ENCODE measurements around the gene TNS1. TPM values are rescaled to one million over a fixed set of nuclear protein-coding genes. Genes with fewer than 3 reads are reported as not detected.

The TNS1 gene
- total RNA-seq, 1 experiment from 2014 or later: 6.2 TPM

DNA sequence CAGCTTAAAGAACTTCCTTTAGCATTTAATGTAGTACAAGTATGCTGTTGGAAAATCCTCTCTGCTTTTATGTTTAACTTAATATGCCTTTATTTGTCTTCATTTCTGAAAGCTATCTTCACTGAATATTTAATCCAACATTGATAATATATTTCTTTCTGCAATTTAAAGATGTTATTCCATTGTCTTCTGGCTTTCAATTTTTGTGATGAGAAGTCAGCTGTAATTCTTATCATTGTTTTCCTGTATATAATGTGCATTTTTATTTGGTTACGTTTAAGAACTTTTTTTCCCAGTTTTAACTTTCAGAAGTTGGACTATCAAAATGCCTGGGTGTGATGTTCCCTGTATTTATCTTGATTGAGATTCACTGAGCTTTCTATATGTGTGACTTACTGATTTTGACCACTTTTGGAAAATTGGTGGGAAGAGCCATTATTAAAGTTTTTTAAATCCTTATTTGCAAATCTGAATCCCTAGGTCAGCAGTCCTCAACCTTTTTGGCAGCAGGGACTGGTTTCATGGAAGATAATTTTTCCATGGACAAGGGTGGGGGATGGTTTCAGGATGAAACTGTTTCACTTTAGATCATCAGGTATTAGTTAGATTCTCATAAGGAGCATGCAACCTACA, 241.0 kb downstream of the TNS1 start:
- Histone ChIP-seq H3K27ac (ENCODE audit: low read depth, low read length) (no peak overlapping the region), H2AFZ (ENCODE audit: low read depth, low read length, poor library complexity, severe bottlenecking) (no peak overlapping the region), H3K4me3 (replicated peaks in 1 of 2; ENCODE audit: low read depth in 1 of 2, low read length in 2 of 2) (no peak overlapping the region), H3K36me3 (ENCODE audit: control insufficient read depth in 1 of 2, insufficient read depth in 2 of 2, low read length in 2 of 2) (no peaks in the 10 kb centered on the region), H4K20me1 (ENCODE audit: insufficient read depth) (no peaks in the 10 kb centered on the region), H3K9me3 (ENCODE audit: control insufficient read depth in 1 of 2, insufficient read depth in 1 of 2, low read depth in 1 of 2, low read length in 2 of 2) (peaks cover 0 to 10% of the 10 kb centered on the region in 2 experiments; a peak in 1 of 4 replicates), H3K9ac (ENCODE audit: low read length) (no peak overlapping the region), H3K27me3 (ENCODE audit: insufficient read depth, low read length) (no peaks in the 10 kb centered on the region), H3K79me2 (ENCODE audit: insufficient read depth, low read length) (no peaks in the 10 kb centered on the region), H3K4me2 (ENCODE audit: low read length) (no peak overlapping the region), H3K4me1 (ENCODE audit: control insufficient read depth in 1 of 2, insufficient read depth in 2 of 2, low read length in 2 of 2) (peaks cover 0 to 2% of the 10 kb centered on the region in 2 experiments; a peak in 1 of 4 replicates), H3K9me2 (ENCODE audit: insufficient read depth) (no peaks in the 10 kb centered on the region)
- ATAC-seq (no peak), DNase-seq (ENCODE audit: low read depth, low spot score) (no peak)
- TF ChIP-seq CBX3 (IDR thresholded peaks at IDR 0.05; ENCODE audit: low read depth) (peak; percentile 58), EGR1 (IDR thresholded peaks at IDR 0.05; ENCODE audit: low read depth) (no peak)
- RAD21 ChIA-PET (ENCODE audit: low non-redundant PET in 1 of 2, low total read pairs in 2 of 2, uncharacterized antibody in 2 of 2, unreplicated experiment in 2 of 2): no interaction called here
- intact Hi-C loops (cut with micrococcal nuclease): no loop called here
- POLR2A ChIA-PET: no interaction called here
- CTCF ChIA-PET: no interaction called here
- no TSS peak for BruUV-seq (replicated peaks)

DNA sequence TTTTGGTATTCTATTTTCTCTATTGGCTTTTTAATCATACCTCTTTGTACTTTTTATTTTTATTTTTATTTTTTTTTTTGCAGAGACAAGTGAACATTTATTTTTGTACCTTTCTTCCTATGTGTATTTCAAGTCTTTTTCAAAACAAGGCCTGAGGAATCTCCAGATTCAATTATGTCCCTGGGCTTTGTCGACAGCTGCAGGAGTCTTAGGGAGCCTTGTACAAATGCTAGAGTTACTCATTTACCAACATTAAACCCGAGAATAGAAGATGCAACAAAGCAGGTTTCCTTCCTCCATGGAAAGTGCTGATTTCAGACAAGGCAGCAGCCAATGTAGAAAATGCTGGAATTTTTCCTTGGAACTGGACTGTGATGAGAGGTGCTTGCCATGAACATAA, 242.8 kb downstream of the TNS1 start:
- RAD21 ChIA-PET (ENCODE audit: low non-redundant PET in 1 of 2, low total read pairs in 2 of 2, uncharacterized antibody in 2 of 2, unreplicated experiment in 2 of 2): no interaction called here
- intact Hi-C loops (cut with micrococcal nuclease): loop anchor here (5.0 kb wide), 1 partner anchor 108 kb away; no protein-coding TSS in a partner anchor
- H3K36me3 ChIP-seq (ENCODE audit: control insufficient read depth in 1 of 2, insufficient read depth in 2 of 2, low read length in 2 of 2): no peaks in the 10 kb centered on the region
- no TSS peak for BruUV-seq (replicated peaks)
- peaks cover 0 to 10% of the 10 kb centered on the region in 2 experiments; a peak in 1 of 4 replicates for H3K9me3 ChIP-seq (ENCODE audit: control insufficient read depth in 1 of 2, insufficient read depth in 1 of 2, low read depth in 1 of 2, low read length in 2 of 2)
- H3K79me2 ChIP-seq (ENCODE audit: insufficient read depth, low read length): no peaks in the 10 kb centered on the region
- H3K9me2 ChIP-seq (ENCODE audit: insufficient read depth): no peaks in the 10 kb centered on the region
- no peaks in the 10 kb centered on the region for H3K27me3 ChIP-seq (ENCODE audit: insufficient read depth, low read length)
- CTCF ChIA-PET: no interaction called here
- H3K4me1 ChIP-seq (ENCODE audit: control insufficient read depth in 1 of 2, insufficient read depth in 2 of 2, low read length in 2 of 2): peaks cover 0 to 9% of the 10 kb centered on the region in 2 experiments; a peak in 1 of 4 replicates
- POLR2A ChIA-PET: no interaction called here
- H2AFZ ChIP-seq (ENCODE audit: low read depth, low read length, poor library complexity, severe bottlenecking): no peak overlapping the region
- no peak overlapping the region for H3K4me2 ChIP-seq (ENCODE audit: low read length)
- no peak overlapping the region for H3K27ac ChIP-seq (ENCODE audit: low read depth, low read length)
- DNase-seq (ENCODE audit: low read depth, low spot score) (no peak), ATAC-seq (no peak)
- no peak overlapping the region for H3K4me3 ChIP-seq (replicated peaks in 1 of 2; ENCODE audit: low read depth in 1 of 2, low read length in 2 of 2)
- no peaks in the 10 kb centered on the region for H4K20me1 ChIP-seq (ENCODE audit: insufficient read depth)
- no peak overlapping the region for H3K9ac ChIP-seq (ENCODE audit: low read length)
- TF ChIP-seq CBX3 (IDR thresholded peaks at IDR 0.05; ENCODE audit: low read depth) (no peak), MAX (IDR thresholded peaks at IDR 0.05) (no peak), EZH2 (IDR thresholded peaks at IDR 0.05) (no peak), ZFX (IDR thresholded peaks at IDR 0.05) (no peak), RAD21 (IDR thresholded peaks at IDR 0.05; ENCODE audit: low read depth) (no peak), ATF3 (IDR thresholded peaks at IDR 0.05) (no peak), SRF (IDR thresholded peaks at IDR 0.05; ENCODE audit: low read depth) (no peak), POLR2A (IDR thresholded peaks at IDR 0.05; ENCODE audit: borderline replicate concordance, extremely low read depth, insufficient read depth, insufficient read length) (no peak), SIN3A (IDR thresholded peaks at IDR 0.05; ENCODE audit: low read depth) (no peak), CEBPB (IDR thresholded peaks at IDR 0.05; ENCODE audit: low read depth) (no peak), POLR2AphosphoS5 (IDR thresholded peaks at IDR 0.05; ENCODE audit: low read depth, low read length) (no peak), ZNF274 (IDR thresholded peaks at IDR 0.05; ENCODE audit: low read depth, low read length) (no peak), FOSL1 (IDR thresholded peaks at IDR 0.05; ENCODE audit: low read depth) (no peak), REST (IDR thresholded peaks at IDR 0.05; ENCODE audit: low read depth) (no peak), YY1 (IDR thresholded peaks at IDR 0.05; ENCODE audit: extremely low read depth, insufficient replicate concordance, low read depth, low read length) (no peak), TCF7L2 (IDR thresholded peaks at IDR 0.05; ENCODE audit: borderline replicate concordance, extremely low read depth, insufficient read depth, insufficient read length) (no peak)

All from HCT116 (cell line).